Measurements from ENCODE around the gene RNF213. TPM values are rescaled to one million over a fixed set of nuclear protein-coding genes. Genes with fewer than 3 reads are reported as not detected.

Gene RNF213
- total and polyA plus RNA-seq, 4 donors = 18.2 to 104 (median 33.5) TPM

DNA sequence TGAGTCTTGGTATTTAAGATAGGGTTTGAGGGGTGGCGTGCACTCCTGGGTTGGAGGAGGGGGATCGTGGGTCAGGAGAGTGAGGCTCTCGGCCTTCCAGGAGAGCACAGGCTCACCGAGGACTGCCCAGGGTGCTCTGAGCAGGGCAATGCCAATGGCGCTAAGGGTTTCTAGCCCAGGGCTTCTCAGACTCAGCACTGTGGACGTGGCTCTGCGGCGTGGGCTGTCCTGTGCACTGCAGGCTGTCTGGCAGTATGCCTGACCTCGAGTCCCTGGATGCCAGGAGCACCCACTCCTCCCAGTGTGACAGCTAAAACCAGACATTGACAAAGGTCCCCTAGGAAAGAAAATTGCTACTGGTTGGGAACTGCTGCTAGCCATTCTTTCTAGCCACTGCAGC lies 117.1 kb downstream of the RNF213 start:
- no peak overlapping the region for H3K9ac ChIP-seq (ENCODE audit: low read depth in 1 of 2, low read length in 2 of 2)
- H3K4me1 ChIP-seq (ENCODE audit: control insufficient read depth in 4 of 4, insufficient read depth in 4 of 4, low read length in 3 of 4) = no peaks in the 10 kb centered on the region
- no peaks in the 10 kb centered on the region for H3K27me3 ChIP-seq (ENCODE audit: control insufficient read depth in 4 of 4, insufficient read depth in 4 of 4, low read length in 3 of 4)
- peaks cover 28 to 96% (median 81%) of the 10 kb centered on the region in 4 donors for H3K36me3 ChIP-seq (ENCODE audit: control insufficient read depth in 4 of 4, insufficient read depth in 3 of 4, low read depth in 1 of 4, low read length in 3 of 4)
- H3K27ac ChIP-seq (ENCODE audit: low read depth in 1 of 2, low read length in 2 of 2) = no peak overlapping the region
- TF ChIP-seq NR2F2 (IDR thresholded peaks at IDR 0.05) (no peak), HNF4G (IDR thresholded peaks at IDR 0.05) (no peak), HNF4A (conservative IDR thresholded peaks at IDR 0.05) (no peak), YY1 (IDR thresholded peaks at IDR 0.05) (no peak), RXRA (IDR thresholded peaks at IDR 0.05) (no peak), FOXA2 (IDR thresholded peaks at IDR 0.05) (no peak), GABPA (IDR thresholded peaks at IDR 0.05 in 1 of 2, conservative IDR thresholded peaks at IDR 0.05 in 1 of 2) (no peak), FOXA1 (IDR thresholded peaks at IDR 0.05) (no peak)
- TF ChIP-seq, protein P1, sequence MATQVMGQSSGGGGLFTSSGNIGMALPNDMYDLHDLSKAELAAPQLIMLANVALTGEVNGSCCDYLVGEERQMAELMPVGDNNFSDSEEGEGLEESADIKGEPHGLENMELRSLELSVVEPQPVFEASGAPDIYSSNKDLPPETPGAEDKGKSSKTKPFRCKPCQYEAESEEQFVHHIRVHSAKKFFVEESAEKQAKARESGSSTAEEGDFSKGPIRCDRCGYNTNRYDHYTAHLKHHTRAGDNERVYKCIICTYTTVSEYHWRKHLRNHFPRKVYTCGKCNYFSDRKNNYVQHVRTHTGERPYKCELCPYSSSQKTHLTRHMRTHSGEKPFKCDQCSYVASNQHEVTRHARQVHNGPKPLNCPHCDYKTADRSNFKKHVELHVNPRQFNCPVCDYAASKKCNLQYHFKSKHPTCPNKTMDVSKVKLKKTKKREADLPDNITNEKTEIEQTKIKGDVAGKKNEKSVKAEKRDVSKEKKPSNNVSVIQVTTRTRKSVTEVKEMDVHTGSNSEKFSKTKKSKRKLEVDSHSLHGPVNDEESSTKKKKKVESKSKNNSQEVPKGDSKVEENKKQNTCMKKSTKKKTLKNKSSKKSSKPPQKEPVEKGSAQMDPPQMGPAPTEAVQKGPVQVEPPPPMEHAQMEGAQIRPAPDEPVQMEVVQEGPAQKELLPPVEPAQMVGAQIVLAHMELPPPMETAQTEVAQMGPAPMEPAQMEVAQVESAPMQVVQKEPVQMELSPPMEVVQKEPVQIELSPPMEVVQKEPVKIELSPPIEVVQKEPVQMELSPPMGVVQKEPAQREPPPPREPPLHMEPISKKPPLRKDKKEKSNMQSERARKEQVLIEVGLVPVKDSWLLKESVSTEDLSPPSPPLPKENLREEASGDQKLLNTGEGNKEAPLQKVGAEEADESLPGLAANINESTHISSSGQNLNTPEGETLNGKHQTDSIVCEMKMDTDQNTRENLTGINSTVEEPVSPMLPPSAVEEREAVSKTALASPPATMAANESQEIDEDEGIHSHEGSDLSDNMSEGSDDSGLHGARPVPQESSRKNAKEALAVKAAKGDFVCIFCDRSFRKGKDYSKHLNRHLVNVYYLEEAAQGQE (IDR thresholded peaks at IDR 0.05) = no peak
- TF ChIP-seq, protein P2, sequence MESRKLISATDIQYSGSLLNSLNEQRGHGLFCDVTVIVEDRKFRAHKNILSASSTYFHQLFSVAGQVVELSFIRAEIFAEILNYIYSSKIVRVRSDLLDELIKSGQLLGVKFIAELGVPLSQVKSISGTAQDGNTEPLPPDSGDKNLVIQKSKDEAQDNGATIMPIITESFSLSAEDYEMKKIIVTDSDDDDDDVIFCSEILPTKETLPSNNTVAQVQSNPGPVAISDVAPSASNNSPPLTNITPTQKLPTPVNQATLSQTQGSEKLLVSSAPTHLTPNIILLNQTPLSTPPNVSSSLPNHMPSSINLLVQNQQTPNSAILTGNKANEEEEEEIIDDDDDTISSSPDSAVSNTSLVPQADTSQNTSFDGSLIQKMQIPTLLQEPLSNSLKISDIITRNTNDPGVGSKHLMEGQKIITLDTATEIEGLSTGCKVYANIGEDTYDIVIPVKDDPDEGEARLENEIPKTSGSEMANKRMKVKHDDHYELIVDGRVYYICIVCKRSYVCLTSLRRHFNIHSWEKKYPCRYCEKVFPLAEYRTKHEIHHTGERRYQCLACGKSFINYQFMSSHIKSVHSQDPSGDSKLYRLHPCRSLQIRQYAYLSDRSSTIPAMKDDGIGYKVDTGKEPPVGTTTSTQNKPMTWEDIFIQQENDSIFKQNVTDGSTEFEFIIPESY (IDR thresholded peaks at IDR 0.05) = no peak
- TF ChIP-seq, protein P3, sequence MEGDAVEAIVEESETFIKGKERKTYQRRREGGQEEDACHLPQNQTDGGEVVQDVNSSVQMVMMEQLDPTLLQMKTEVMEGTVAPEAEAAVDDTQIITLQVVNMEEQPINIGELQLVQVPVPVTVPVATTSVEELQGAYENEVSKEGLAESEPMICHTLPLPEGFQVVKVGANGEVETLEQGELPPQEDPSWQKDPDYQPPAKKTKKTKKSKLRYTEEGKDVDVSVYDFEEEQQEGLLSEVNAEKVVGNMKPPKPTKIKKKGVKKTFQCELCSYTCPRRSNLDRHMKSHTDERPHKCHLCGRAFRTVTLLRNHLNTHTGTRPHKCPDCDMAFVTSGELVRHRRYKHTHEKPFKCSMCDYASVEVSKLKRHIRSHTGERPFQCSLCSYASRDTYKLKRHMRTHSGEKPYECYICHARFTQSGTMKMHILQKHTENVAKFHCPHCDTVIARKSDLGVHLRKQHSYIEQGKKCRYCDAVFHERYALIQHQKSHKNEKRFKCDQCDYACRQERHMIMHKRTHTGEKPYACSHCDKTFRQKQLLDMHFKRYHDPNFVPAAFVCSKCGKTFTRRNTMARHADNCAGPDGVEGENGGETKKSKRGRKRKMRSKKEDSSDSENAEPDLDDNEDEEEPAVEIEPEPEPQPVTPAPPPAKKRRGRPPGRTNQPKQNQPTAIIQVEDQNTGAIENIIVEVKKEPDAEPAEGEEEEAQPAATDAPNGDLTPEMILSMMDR (IDR thresholded peaks at IDR 0.05; ENCODE audit: low read depth, low read length, missing input control) = no peak
- TF ChIP-seq, protein P4, sequence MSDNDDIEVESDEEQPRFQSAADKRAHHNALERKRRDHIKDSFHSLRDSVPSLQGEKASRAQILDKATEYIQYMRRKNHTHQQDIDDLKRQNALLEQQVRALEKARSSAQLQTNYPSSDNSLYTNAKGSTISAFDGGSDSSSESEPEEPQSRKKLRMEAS (IDR thresholded peaks at IDR 0.05) = no peak
- no peaks in the 10 kb centered on the region for H3K9me3 ChIP-seq (ENCODE audit: control insufficient read depth in 4 of 4, low read length in 3 of 4)
- H3K4me3 ChIP-seq (ENCODE audit: low read depth in 1 of 3, low read length in 3 of 3) = no peak overlapping the region
- 96% methylated on average over 9 of the region's 9 CpGs for WGBS
- DNase-seq (ENCODE audit: low spot score) = no peak

DNA sequence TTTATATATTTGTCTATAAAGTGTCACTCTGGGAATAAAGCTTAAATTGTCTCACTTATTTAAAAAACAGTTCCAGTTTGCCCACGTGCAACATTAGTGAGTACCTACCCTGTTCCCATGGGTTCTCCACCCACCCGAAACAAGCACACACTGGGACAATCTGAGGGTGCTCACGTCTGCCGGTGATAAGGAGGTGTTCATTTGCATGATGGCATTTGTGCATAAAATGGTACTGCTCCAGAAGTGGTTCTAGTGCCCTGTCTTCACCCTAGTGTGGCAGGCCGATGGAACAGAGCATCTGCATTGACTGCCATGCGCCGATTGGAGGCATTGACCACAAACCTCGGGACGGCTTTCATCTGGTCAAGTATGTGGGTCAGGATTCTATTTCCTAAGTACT lies 118.7 kb downstream of the RNF213 start:
- Histone ChIP-seq H3K4me1 (ENCODE audit: control insufficient read depth in 4 of 4, insufficient read depth in 4 of 4, low read length in 3 of 4) (no peaks in the 10 kb centered on the region), H3K27ac (ENCODE audit: low read depth in 1 of 2, low read length in 2 of 2) (no peak overlapping the region), H3K27me3 (ENCODE audit: control insufficient read depth in 4 of 4, insufficient read depth in 4 of 4, low read length in 3 of 4) (no peaks in the 10 kb centered on the region), H3K9ac (ENCODE audit: low read depth in 1 of 2, low read length in 2 of 2) (no peak overlapping the region), H3K36me3 (ENCODE audit: control insufficient read depth in 4 of 4, insufficient read depth in 3 of 4, low read depth in 1 of 4, low read length in 3 of 4) (peaks cover 18 to 98% (median 85%) of the 10 kb centered on the region in 4 donors), H3K9me3 (ENCODE audit: control insufficient read depth in 4 of 4, low read length in 3 of 4) (no peaks in the 10 kb centered on the region), H3K4me3 (ENCODE audit: low read depth in 1 of 3, low read length in 3 of 3) (no peak overlapping the region)
- 94% methylated on average over 9 of the region's 9 CpGs for WGBS
- DNase-seq (ENCODE audit: low spot score) = no peak
- TF ChIP-seq FOXA1 (IDR thresholded peaks at IDR 0.05) (no peak), HNF4G (IDR thresholded peaks at IDR 0.05) (no peak), GABPA (IDR thresholded peaks at IDR 0.05 in 1 of 2, conservative IDR thresholded peaks at IDR 0.05 in 1 of 2) (no peak), RXRA (IDR thresholded peaks at IDR 0.05) (no peak), NR2F2 (IDR thresholded peaks at IDR 0.05) (no peak), SP1 (IDR thresholded peaks at IDR 0.05) (no peak), EGR1 (IDR thresholded peaks at IDR 0.05; ENCODE audit: low read depth in 2 of 2) (no peak), JUND (IDR thresholded peaks at IDR 0.05) (no peak), HNF4A (conservative IDR thresholded peaks at IDR 0.05) (no peak)
- TF ChIP-seq, protein P4 (IDR thresholded peaks at IDR 0.05) = no peak
- TF ChIP-seq, protein P5, sequence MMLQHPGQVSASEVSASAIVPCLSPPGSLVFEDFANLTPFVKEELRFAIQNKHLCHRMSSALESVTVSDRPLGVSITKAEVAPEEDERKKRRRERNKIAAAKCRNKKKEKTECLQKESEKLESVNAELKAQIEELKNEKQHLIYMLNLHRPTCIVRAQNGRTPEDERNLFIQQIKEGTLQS (IDR thresholded peaks at IDR 0.05) = no peak
- TF ChIP-seq, protein P1 (IDR thresholded peaks at IDR 0.05) = no peak
- TF ChIP-seq, protein P2 (IDR thresholded peaks at IDR 0.05) = no peak

Data from liver (tissue), 9 donors.